Measurements from ENCODE around the gene FNDC3A. TPM values are rescaled to one million over a fixed set of nuclear protein-coding genes. Genes with fewer than 3 reads are reported as not detected.
"Not testable (repeated sequence)": the region's sequence is repeated elsewhere in the genome, so short reads cannot be mapped to it uniquely, and the experiment has no call there.

FNDC3A gene
- total RNA-seq, 3 donors from 2014 or later = 32.1 to 37.2 (median 34.2) TPM

DNA sequence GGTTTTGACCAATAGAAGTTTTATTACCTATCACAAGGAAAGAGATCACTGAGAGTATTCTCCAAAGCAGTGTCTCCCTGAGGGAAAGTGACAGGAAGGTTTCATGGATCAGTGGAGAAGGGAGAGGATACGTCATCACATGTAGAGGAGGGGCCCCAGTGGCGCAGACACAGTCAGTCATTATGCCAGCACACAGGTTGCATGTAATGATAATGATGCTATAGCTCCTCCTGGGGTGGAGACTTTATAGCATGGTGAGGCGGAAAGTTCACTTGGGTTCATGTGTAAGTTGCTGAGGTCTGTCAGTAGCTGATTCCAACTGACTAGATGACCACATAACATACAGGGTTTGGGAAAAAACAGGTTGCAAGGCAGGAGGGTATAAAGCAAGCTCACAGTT lies 88.8 kb downstream of the FNDC3A start:
- Mint-ChIP-seq H3K4me1 (ENCODE audit: low read depth) (peaks cover 11% of the 10 kb centered on the region), H3K4me3 (no peak overlapping the region)
- ATAC-seq = no peak

DNA sequence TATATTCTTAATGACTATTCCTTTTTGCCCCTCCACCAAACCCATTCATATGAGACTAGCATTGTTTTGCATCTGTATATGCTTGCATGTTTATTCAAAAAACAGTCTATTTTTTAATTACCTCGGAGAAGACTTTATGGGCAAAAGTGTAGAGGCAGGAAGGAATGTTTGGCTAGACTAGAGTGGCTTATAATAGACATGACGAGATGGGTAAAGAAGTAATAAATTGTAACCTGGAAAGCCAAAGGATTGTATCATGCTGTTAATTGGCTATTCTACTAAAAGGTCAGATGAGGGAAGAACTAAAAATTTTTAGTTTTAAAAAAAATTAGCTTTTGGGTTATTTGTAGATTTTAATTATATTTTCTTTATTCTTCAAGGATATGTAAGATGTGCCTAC lies 91.1 kb downstream of the FNDC3A start:
- Mint-ChIP-seq H3K27me3 (ENCODE audit: low read depth) (no peaks in the 10 kb centered on the region), H3K4me3 (no peak overlapping the region), H3K4me1 (ENCODE audit: low read depth) (peaks cover 12% of the 10 kb centered on the region), H3K36me3 (ENCODE audit: insufficient read depth) (peaks cover 34% of the 10 kb centered on the region), H3K9me3 (no peaks in the 10 kb centered on the region)
- no peak for DNase-seq
- no peak for ATAC-seq

More for the DNA sequence above, 88.8 kb downstream of the FNDC3A start:
- no peaks in the 10 kb centered on the region for H3K27me3 Mint-ChIP-seq (ENCODE audit: low read depth)
- no peaks in the 10 kb centered on the region for H3K9me3 Mint-ChIP-seq
- H3K36me3 Mint-ChIP-seq (ENCODE audit: insufficient read depth) = peaks cover 28% of the 10 kb centered on the region
- no peak for DNase-seq

DNA sequence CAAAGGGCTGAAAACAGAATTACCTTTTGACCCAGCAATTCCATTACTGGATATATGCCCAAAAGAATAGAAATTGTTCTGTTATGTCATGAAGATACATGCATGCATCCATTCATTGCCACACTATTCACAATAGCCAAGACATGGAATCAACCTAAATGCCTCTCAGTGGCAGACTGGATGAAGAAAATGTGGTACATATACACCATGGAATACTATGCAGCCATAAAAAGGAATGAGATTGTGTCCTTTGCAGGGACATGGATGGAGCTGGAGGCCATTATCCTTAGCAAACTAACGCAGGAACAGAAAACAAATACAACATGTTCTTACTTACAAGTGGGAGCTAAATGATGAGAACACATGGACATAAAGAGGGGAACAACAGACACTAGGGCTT lies 92.8 kb downstream of the FNDC3A start:
- H3K9me3 Mint-ChIP-seq; DNase-seq; ATAC-seq; H3K4me3 Mint-ChIP-seq; H3K4me1 Mint-ChIP-seq (ENCODE audit: low read depth); H3K27me3 Mint-ChIP-seq (ENCODE audit: low read depth): not testable (repeated sequence)
- peaks cover 36% of the 10 kb centered on the region for H3K36me3 Mint-ChIP-seq (ENCODE audit: insufficient read depth)

DNA sequence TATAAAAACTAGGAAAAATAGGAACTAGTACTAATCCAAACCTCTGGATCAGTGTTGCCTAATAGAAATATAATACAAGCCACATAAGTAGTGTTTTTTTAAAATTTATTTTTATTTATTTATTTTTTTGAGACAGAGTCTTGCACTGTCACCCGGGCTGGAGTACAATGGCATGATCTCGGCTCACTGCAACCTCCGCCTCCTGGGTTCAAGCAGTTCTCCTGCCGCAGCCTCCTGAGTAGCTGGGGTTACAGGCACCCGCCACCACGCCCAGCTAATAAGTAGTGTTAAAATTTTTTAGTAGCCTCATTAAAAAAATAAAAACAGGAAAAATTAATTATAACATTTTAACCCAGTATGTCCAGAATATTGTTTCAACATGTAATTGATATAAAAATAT lies 94.3 kb downstream of the FNDC3A start:
- not testable (repeated sequence) for DNase-seq; ATAC-seq; H3K9me3 Mint-ChIP-seq; H3K27me3 Mint-ChIP-seq (ENCODE audit: low read depth); H3K4me3 Mint-ChIP-seq; H3K4me1 Mint-ChIP-seq (ENCODE audit: low read depth)
- H3K36me3 Mint-ChIP-seq (ENCODE audit: insufficient read depth) = peaks cover 34% of the 10 kb centered on the region

DNA sequence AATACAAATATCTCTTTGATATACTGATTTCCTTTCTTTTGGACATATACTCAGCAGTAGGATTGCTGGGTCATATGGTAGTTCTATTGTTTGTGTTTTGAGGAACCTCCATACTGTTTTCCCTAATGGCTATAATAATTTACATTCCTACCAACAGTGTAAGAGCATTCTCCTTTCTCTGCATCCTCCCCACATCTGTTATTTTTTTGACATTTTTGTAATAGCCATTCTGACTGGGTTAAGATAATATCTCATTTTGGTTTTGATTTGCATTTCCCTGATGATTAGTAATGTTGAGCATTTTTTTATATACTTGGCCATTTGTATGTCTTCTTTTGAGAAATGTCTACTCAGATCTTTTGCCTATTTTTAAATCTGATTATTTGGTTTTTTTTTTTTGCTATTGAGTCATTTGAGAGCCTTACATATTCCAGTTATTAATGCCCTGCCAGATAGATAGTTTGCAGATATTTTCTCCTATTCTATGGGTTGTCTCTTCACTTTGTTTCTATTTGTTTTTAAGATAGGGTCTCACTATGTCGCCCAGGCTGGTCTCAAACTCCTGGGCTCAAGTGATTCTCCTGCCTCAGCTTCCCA lies 95.7 kb downstream of the FNDC3A start:
- DNase-seq = no peak
- H3K9me3 Mint-ChIP-seq = no peaks in the 10 kb centered on the region
- H3K4me1 Mint-ChIP-seq (ENCODE audit: low read depth) = peaks cover 10% of the 10 kb centered on the region
- ATAC-seq = no peak
- no peak overlapping the region for H3K4me3 Mint-ChIP-seq
- H3K36me3 Mint-ChIP-seq (ENCODE audit: insufficient read depth) = peaks cover 37% of the 10 kb centered on the region
- no peaks in the 10 kb centered on the region for H3K27me3 Mint-ChIP-seq (ENCODE audit: low read depth)

DNA sequence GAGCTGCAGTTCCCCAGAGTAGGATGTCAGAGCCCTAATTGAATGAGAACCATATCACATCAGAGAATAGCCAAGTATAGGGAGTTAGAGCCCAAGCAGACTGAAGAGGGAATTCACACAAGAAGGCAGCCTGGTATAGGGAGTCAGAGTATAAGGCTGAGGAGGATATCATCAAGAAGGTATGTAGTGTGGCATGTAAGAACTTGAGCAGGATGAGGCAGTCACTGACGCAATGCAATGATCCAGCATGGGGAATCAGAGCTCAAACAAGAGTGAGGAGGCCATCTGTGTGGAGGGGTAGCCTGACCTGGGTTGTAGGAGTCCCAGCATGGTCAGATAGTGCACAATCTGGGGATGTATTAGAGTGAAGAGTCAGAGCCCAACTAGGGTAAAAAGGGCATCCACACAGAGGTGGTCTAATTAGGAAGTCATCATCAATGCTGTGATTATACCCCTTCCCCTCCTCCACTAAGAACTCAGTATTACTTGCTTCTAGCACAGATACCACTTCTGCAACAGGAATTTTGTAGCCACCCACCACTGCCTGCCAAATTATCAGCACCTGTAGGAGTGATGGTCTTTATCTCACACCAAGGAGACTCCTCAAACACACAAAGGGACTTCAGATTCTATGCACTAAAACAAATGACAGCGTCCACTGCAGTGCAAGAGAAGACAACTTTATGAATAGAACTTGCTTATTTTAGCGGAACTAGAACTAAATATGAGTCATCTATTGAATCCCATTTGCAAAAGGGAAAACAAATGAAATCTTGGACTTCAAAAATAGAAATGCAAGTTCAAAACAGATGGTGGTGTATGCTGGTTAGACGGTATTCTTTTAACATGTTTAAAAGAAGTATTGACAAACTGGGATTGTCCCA lies 107.2 kb downstream of the FNDC3A start:
- H3K27me3 Mint-ChIP-seq (ENCODE audit: low read depth) = no peaks in the 10 kb centered on the region
- ATAC-seq (no peak), DNase-seq (no peak)
- peaks cover 14% of the 10 kb centered on the region for H3K4me1 Mint-ChIP-seq (ENCODE audit: low read depth)
- H3K4me3 Mint-ChIP-seq = no peak overlapping the region
- H3K9me3 Mint-ChIP-seq = no peaks in the 10 kb centered on the region
- peaks cover 37% of the 10 kb centered on the region for H3K36me3 Mint-ChIP-seq (ENCODE audit: insufficient read depth)

DNA sequence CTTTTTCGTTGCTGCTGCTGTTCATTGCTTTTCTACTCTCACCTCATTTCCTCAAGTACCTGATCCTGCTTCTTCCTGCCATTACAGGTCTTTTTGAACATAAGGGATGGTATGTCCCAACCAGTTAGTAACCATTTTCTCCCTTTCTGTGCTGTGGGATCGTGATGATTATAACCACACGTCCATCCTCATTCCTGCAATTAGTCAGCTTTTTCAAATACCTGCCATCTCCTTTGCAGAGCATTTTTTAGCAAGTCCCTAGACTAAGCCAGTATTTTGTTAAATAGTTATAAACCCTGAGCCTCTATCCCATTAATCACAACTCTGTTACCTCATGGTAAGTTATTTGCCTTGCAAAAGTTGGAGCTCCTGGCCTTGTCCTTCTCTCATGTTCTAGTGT lies 109.2 kb downstream of the FNDC3A start:
- Mint-ChIP-seq H3K4me1 (ENCODE audit: low read depth) (peaks cover 14% of the 10 kb centered on the region), H3K4me3 (no peak overlapping the region), H3K9me3 (no peaks in the 10 kb centered on the region), H3K27me3 (ENCODE audit: low read depth) (no peaks in the 10 kb centered on the region), H3K36me3 (ENCODE audit: insufficient read depth) (peaks cover 34% of the 10 kb centered on the region)
- DNase-seq = no peak
- ATAC-seq = no peak

DNA sequence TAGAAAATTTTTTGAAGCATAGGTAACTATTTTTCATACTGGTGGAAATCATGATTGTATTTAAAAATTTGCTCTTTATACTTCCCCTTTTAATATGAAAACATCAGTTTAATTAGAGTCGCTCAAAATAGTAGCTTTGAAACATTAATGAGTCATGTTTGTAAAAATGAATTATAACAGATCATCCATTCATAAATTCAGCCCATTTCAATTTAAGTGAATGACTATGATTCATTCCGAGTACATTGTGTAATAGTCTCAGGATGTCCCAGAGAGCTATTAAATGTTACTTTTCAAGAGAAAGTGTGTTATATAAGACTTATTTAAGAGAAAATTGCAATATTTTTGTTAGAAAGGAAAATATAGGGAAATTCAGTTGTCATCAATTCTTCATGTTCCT lies 111.0 kb downstream of the FNDC3A start:
- H3K4me3 Mint-ChIP-seq = no peak overlapping the region
- peaks cover 14% of the 10 kb centered on the region for H3K4me1 Mint-ChIP-seq (ENCODE audit: low read depth)
- DNase-seq (no peak), ATAC-seq (no peak)
- H3K27me3 Mint-ChIP-seq (ENCODE audit: low read depth) = no peaks in the 10 kb centered on the region
- no peaks in the 10 kb centered on the region for H3K9me3 Mint-ChIP-seq
- peaks cover 31% of the 10 kb centered on the region for H3K36me3 Mint-ChIP-seq (ENCODE audit: insufficient read depth)

DNA sequence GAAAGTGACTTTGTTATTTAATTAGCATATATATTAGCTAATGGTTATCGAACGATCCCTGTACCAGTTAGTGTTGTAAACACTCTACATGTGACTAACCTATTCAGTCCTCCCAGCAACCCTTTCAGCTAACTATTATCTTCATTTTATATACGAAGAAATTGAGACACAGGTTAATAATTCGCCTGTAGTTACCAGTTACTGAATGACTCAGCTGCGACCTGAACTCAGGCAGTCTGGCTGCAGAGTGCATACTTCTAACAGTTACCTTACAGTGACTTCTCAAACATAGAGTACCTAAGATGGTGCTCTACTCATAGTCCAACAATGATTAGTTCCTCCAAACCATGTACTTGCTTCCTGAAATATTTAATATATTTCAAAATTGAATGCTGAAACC lies 117.7 kb downstream of the FNDC3A start:
- Mint-ChIP-seq H3K4me1 (ENCODE audit: low read depth) (peaks cover 13% of the 10 kb centered on the region), H3K9me3 (no peaks in the 10 kb centered on the region), H3K4me3 (no peak overlapping the region), H3K36me3 (ENCODE audit: insufficient read depth) (peaks cover 27% of the 10 kb centered on the region), H3K27me3 (ENCODE audit: low read depth) (no peaks in the 10 kb centered on the region)
- ATAC-seq (no peak), DNase-seq (no peak)

DNA sequence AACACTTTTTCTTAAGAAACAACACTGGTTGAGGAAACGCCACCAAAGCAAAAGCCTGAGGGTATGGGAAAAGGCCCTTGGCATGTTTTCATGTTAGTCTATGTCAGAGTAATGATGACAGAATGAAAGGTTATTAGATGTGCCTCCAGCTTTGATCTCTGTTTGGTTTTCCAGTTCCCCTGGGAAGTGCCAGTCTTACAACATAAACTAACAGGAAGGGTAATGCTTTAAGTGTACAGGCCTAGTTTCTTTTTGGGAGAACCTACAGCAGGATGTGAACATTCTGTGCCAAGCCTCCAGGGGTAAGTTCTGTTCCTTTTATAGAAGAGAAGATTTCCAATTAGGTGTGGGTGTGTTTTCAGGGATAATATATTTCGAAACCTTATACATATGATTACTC lies 121.7 kb downstream of the FNDC3A start:
- no peak for ATAC-seq
- no peak for DNase-seq
- no peaks in the 10 kb centered on the region for H3K27me3 Mint-ChIP-seq (ENCODE audit: low read depth)

DNA sequence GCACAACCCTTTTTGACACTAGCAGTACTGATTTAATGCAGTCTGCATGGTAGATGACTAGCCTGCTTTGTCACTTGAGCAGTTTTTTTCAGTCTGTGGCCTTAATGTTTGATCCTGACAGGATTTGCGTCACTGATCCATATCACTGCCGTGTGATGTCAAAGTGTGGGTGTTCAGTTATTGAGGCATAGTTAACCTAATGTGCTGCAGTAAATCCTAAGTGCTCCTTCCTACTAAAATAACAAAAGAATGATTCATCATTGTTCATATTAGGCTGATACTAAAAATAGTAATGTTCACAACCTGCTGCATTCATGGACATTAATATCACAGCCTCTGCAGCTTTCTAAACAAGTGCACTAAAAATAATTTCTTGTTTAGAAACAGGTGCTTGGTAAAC lies 122.5 kb downstream of the FNDC3A start:
- H3K4me1 Mint-ChIP-seq (ENCODE audit: low read depth) = peaks cover 22% of the 10 kb centered on the region
- ATAC-seq = peak in 1 of 2 donors; percentile 61
- H3K9me3 Mint-ChIP-seq = no peaks in the 10 kb centered on the region
- DNase-seq = no peak
- no peak overlapping the region for H3K4me3 Mint-ChIP-seq
- H3K36me3 Mint-ChIP-seq (ENCODE audit: insufficient read depth) = peaks cover 6% of the 10 kb centered on the region
- no peaks in the 10 kb centered on the region for H3K27me3 Mint-ChIP-seq (ENCODE audit: low read depth)

More for the DNA sequence above, 121.7 kb downstream of the FNDC3A start:
- no peak overlapping the region for H3K4me3 Mint-ChIP-seq
- peaks cover 22% of the 10 kb centered on the region for H3K4me1 Mint-ChIP-seq (ENCODE audit: low read depth)
- H3K9me3 Mint-ChIP-seq = no peaks in the 10 kb centered on the region
- H3K36me3 Mint-ChIP-seq (ENCODE audit: insufficient read depth) = peaks cover 13% of the 10 kb centered on the region

DNA sequence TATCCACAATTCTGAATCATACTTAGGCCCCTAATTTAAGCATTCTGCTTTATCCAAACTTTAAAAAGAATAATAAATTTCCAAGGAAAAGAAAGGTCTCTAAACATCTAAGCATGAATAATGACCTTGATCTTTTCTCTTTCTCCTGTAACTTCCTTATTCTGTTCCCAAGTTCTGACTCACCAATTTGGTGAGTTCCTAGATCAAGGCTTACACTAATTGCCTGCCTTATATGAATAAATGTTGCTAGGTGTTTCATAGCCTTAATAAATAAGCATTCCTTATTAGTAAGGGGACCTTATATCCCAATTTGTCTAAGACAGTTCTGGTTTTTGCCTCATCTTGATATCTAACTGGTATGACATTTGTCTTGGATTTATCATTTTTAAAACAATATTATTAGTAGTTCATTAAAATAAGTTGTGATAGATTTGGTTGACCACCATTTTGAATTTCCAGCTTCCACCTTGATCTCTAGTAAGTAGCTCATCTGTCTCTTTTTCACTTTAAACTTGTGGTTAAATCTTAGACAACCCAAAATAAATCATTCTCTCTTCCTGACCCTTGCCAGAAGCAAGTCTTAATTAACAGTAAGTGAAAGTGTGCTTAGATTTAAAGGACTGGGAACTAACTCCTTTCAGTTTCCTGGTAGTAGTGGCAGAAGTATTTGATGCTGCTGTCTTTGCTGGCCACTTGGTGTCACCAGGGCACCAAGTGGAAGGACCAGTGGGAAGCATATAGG lies 123.2 kb downstream of the FNDC3A start:
- H3K4me1 Mint-ChIP-seq (ENCODE audit: low read depth) = peaks cover 24% of the 10 kb centered on the region
- ATAC-seq (no peak), DNase-seq (no peak)
- no peaks in the 10 kb centered on the region for H3K27me3 Mint-ChIP-seq (ENCODE audit: low read depth)
- peaks cover 9% of the 10 kb centered on the region for H3K36me3 Mint-ChIP-seq (ENCODE audit: insufficient read depth)
- H3K9me3 Mint-ChIP-seq = no peaks in the 10 kb centered on the region
- no peak overlapping the region for H3K4me3 Mint-ChIP-seq

DNA sequence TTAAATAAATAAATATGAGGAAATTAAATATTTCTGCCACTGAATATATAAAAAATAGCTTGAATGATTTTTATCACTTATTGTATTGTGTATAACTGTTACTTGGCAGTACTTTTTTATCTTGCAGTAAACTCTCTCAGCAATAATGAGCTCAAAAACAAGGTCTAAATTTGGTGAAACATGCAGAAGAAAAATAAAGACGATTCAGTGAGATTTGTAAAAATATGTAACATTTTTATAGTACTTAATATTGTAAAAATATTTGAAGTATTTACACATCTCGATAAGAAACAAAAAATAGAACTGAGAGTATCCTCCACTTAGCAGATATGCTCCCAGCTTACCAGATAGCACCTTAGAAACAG lies 123.8 kb downstream of the FNDC3A start:
- ATAC-seq (no peak), DNase-seq (no peak)
- H3K9me3 Mint-ChIP-seq = no peaks in the 10 kb centered on the region
- peaks cover 8% of the 10 kb centered on the region for H3K36me3 Mint-ChIP-seq (ENCODE audit: insufficient read depth)
- no peaks in the 10 kb centered on the region for H3K27me3 Mint-ChIP-seq (ENCODE audit: low read depth)
- no peak overlapping the region for H3K4me3 Mint-ChIP-seq
- peaks cover 24% of the 10 kb centered on the region for H3K4me1 Mint-ChIP-seq (ENCODE audit: low read depth)

DNA sequence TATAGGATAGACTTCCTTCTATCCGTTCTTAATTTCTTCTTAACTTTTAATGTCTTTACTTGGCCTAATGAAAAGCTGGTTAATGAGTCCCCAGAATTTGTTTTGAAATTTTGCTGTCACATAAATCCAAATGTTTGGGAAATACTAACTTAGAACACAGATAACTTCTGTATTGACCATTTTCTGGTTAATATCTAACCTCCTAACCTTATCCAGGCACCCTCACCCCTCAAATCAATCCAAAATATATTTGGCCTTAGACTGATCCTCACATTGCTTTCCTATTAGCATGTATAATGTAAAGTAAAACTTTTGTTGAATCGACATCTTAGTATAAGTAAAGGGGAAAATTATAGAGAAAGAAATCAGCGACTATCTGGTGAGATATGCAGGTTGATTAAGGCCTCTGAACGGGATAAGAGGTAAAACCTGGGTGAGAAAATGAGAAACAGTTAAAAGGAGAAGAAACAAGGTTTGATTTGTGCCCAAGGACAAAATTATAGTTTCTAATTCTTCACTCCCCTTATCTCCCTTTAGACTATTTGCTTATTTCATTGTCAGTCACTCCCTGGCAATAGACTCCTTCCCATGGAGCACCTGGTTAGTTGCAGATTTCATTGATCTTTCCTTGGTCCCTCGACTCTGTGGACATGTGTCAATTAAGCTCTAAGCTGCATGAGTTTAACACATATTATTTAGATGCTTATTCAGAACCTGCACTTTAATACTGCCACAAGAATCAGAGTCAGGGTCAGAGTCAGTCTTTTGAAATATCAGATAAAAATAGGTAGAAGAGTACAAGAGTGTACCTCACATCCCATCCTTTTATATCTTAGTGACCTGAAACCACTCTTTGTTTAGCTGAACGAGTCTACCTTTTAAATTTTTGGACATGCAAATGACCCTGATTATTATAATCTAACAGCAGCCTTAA lies 125.2 kb downstream of the FNDC3A start:
- DNase-seq (no peak), ATAC-seq (no peak)
- Mint-ChIP-seq H3K4me3 (no peak overlapping the region), H3K9me3 (no peaks in the 10 kb centered on the region), H3K36me3 (ENCODE audit: insufficient read depth) (peaks cover 8% of the 10 kb centered on the region), H3K27me3 (ENCODE audit: low read depth) (no peaks in the 10 kb centered on the region), H3K4me1 (ENCODE audit: low read depth) (peaks cover 24% of the 10 kb centered on the region)

Measured in activated T-cell treated with anti-CD3 and anti-CD28 coated beads, Interleukin-2, amount 50 U/mL, for 4 hours (primary cell).